GM12801 (cell line): ENCODE results near the gene RWDD4.

Experiments used
- TF ChIP-seq, protein P1 (sequence below): IDR thresholded peaks from one replicate; pipeline ENCODE4 v1.5.1; 2011; ENCODE audit warnings: control low read depth; ENCODE audit not compliant: insufficient read length; ENCODE audit errors: extremely low read depth

RWDD4 gene

DNA sequence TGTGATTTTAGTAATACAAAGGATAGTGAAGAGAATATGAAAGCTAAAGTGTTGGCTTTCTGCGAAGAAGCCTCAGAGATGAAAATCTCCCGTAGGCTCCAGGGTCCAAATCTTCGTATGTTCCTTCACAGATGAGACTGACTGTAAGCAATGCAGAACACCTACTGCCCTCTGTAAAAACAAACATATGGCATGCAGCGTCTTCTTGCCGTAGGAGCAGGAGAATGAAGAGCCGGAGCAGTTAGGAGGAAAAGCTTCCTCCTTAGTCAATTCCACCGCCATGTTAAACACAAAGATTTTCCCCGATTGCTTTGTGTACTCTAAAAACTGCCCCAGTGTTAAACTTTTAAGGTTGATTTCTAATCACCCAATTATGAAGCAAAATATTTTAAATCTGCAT is 22.5 kb downstream of the RWDD4 start:
- TF ChIP-seq, protein P1, sequence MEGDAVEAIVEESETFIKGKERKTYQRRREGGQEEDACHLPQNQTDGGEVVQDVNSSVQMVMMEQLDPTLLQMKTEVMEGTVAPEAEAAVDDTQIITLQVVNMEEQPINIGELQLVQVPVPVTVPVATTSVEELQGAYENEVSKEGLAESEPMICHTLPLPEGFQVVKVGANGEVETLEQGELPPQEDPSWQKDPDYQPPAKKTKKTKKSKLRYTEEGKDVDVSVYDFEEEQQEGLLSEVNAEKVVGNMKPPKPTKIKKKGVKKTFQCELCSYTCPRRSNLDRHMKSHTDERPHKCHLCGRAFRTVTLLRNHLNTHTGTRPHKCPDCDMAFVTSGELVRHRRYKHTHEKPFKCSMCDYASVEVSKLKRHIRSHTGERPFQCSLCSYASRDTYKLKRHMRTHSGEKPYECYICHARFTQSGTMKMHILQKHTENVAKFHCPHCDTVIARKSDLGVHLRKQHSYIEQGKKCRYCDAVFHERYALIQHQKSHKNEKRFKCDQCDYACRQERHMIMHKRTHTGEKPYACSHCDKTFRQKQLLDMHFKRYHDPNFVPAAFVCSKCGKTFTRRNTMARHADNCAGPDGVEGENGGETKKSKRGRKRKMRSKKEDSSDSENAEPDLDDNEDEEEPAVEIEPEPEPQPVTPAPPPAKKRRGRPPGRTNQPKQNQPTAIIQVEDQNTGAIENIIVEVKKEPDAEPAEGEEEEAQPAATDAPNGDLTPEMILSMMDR, result no peak

DNA sequence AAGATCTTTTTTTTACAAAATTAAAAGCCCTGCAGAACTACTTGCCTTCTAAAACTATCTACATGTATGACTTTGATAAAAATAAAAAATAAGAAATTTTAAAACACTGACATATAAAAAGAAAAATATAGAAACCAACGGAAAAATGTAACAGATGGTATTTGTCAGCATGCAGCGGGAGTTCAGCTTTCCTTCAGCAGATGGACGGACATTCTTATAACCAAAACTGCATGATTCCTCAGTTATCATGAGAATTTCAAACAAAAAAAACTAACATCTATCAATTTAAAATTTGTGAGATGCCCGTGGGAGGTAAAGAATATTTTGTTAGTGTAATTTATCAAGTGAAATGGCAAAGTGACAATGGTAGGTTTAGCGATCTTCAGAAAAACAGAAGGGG is 23.2 kb downstream of the RWDD4 start:
- TF ChIP-seq, protein P1, result no peak

DNA sequence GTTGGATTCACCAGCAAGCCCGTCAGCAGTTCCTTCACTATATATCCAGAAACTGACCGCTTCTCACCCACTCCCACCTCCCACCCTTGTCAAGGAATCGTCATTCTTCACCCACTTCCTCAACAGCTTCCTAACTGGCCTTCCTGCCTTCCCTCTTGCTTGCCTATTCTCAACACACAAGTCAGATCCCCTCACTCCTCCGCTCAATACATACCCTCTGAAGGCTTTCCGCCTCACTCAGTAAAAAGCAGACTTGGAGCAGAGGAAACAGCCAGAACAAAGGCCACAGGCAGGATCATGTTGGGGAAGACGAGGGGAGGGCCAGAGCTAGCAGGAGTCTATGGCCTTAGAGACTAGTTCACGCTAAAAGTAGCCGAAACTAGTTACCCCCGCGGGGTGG is 23.7 kb downstream of the RWDD4 start:
- TF ChIP-seq, protein P1, result no peak

DNA sequence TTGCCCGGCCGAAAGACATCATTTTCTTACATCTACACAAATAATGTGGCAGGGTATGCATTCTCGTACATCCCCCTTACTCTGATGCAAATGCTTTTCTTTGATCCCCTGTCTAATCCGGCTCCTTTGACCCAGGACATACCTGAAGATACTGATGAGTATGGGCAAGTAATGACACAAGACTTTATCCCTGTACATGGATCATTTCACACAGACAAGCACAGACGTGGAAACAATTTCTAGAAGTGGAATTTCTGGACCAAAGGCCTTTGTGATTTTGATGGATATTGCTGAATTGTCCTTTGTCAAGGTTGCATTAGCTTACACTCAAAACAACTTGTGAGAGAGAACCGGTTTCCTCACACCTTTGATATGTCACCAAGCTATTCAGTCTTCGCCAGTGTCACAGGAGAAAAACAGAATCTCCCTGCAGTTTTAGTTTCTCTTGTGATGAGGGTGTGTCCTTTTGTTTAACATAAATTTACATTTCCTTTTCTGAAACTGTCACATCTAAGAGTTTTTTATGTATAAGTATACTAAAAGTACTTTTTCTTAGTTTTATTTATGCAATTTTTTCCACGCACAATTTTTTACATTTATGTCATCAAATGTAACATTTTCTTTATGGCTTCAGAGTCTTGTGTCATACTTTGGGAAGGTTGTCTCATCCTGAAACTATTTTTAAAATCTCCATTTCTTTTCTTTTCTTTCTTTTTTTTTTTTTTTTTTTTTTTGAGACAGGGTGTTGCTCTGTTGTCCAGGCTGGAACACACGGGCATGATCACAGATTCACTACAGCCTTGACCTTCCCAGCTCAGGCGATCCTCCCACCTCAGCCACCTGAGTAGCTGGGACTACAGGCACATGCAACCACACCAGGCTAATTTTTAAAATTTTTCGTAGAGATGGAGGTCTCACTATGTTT is 25.2 kb downstream of the RWDD4 start:
- TF ChIP-seq, protein P1, result no peak

DNA sequence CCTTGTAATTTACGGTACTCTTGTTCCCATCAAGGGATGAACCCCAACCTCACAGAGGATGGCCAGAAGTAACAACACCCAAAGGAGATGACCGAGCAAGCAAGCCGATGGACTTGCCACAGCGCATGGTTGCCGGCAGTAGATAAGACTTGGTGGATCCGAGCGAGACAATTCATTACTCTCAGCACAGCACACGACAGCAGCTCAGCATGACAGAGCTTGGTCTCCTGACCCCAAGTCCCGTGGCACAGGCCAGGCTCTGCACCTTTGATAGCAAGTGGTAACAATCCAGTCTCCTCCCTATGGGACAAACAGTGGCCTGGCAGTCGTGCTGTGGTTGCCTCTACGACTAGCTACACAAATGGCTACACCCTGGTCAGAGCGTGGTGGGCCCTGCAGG is 26.3 kb downstream of the RWDD4 start:
- TF ChIP-seq, protein P1, result no peak

DNA sequence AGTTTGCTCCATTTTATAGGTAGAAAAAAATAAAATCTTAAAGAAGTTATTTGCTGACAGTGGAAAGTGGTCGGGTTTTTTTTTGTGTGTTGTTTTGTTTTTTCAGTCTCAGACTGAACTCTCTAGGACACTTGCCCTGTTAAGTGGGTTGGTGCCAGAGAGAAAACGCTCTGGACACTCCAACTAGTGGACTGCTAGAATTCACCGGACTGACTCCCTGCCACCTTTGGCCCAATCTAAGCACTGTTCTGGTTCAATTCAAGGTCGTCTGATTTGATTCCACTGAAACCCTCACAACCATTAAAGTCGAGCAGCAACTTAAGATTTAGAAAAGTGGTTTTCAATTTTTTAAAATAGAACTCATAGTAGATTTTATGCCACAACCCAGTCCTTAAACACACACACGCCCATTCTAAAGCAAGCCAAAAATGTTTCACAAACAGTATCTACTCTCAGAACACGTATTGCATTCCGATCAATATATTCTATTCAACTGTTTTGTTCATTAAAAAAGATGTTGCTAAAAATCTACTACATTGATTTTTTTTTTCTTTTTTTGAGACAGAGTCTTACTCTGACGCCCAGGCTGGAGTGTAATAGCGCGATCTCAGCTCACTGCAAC is 27.3 kb downstream of the RWDD4 start:
- TF ChIP-seq, protein P1, result no peak

DNA sequence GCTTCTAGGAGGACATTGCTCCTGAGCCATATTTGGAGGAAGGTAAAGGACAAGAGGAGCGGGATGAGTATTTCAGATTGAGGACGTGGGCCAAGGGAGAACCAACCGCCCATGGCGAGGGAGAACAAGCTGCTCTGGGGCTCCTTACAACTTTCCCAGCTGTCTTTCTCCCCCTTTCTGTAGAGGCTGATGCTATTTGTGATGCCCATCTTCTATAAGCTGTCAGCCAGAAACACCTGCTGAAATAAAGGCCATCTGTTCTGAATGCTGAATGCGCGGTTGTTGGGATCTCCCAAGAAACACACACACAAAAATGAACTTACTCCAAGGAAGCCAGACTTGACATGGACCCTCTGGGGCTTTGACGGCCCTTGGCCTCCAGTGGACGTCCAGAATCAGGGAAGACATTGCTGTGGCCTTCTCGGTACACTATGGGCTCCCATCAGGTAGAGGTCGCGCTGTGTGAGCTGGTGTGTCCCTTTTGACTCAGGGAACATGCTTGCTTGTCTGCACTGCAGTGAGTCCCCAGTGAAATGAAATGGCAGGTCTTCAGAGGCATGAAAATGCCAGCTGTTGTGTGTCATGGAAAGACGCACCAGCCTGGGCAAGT is 30.9 kb downstream of the RWDD4 start:
- TF ChIP-seq, protein P1, result no peak
